RWPE2 (cell line): ENCODE measurements around the gene CENPM.

Experiments
- ATAC-seq: fragments of 200-7000 bp; cut with Tn5 transposase; 3 replicates; pipeline ENCODE4 v1.9.1; 2021; ENCODE audit warnings: low read depth
- DNase-seq: peaks from one replicate; pipeline ENCODE4 v3.0.0-alpha.2; 2020; ENCODE audit warnings: low spot score
- H3K27ac ChIP-seq: fragments of 450-650 bp; 2 replicates; pipeline ENCODE4 v1.5.1; 2017; ENCODE audit warnings: mild to moderate bottlenecking; ENCODE audit not compliant: poor library complexity, severe bottlenecking
- H3K27me3 ChIP-seq: fragments of 250-450 bp; sonication (Bioruptor Pico); 2 replicates; pipeline ENCODE4 v1.5.1; 2021; ENCODE audit warnings: mild to moderate bottlenecking, moderate library complexity; ENCODE audit not compliant: insufficient read depth, poor library complexity, severe bottlenecking
- H3K36me3 ChIP-seq: fragments of 250-450 bp; sonication (Bioruptor Pico); 2 replicates; pipeline ENCODE4 v1.5.1; 2020; ENCODE audit warnings: low read depth, mild to moderate bottlenecking, moderate library complexity
- H3K4me1 ChIP-seq: fragments of 250-450 bp; sonication (Bioruptor Pico); 2 replicates; pipeline ENCODE4 v1.5.1; 2021; ENCODE audit warnings: mild to moderate bottlenecking, moderate library complexity; ENCODE audit not compliant: insufficient read depth, poor library complexity, severe bottlenecking
- H3K4me3 ChIP-seq: fragments of 250-450 bp; sonication (Bioruptor Pico); 2 replicates; pipeline ENCODE4 v1.5.1; 2021; ENCODE audit warnings: mild to moderate bottlenecking, moderate library complexity; ENCODE audit not compliant: severe bottlenecking
- H3K9me3 ChIP-seq: fragments of 250-450 bp; sonication (Bioruptor Pico); 2 replicates; pipeline ENCODE4 v1.5.1; 2021; ENCODE audit warnings: mild to moderate bottlenecking, moderate library complexity; ENCODE audit not compliant: severe bottlenecking
- TF ChIP-seq, protein P1 (sequence below): fragments of 450-650 bp; IDR thresholded peaks from one replicate; pipeline ENCODE4 v1.5.1; 2017; ENCODE audit warnings: mild to moderate bottlenecking, moderate library complexity; ENCODE audit not compliant: poor library complexity, severe bottlenecking

The CENPM gene

DNA sequence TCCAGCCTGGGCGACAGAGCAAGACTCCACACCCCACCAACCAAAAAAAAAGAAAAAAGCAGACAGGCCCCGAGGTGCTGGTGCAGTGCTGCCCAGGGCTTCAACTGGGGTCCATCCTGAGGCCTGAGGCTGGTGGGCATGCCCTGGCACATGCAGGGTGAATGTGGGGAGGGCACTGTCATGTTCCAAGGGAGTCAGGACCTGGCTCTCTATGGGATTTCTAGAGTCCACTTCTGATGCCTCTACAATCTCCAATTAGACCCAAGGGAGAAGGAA lies 10.1 kb downstream of the CENPM start:
- Histone ChIP-seq H3K4me3 (no peak overlapping the region), H3K27me3 (no peaks in the 10 kb centered on the region), H3K27ac (no peak overlapping the region), H3K9me3 (no peaks in the 10 kb centered on the region), H3K36me3 (peaks cover 37% of the 10 kb centered on the region), H3K4me1 (peaks cover 9% of the 10 kb centered on the region)
- ATAC-seq = no peak
- no peak for DNase-seq
- TF ChIP-seq, protein P1, sequence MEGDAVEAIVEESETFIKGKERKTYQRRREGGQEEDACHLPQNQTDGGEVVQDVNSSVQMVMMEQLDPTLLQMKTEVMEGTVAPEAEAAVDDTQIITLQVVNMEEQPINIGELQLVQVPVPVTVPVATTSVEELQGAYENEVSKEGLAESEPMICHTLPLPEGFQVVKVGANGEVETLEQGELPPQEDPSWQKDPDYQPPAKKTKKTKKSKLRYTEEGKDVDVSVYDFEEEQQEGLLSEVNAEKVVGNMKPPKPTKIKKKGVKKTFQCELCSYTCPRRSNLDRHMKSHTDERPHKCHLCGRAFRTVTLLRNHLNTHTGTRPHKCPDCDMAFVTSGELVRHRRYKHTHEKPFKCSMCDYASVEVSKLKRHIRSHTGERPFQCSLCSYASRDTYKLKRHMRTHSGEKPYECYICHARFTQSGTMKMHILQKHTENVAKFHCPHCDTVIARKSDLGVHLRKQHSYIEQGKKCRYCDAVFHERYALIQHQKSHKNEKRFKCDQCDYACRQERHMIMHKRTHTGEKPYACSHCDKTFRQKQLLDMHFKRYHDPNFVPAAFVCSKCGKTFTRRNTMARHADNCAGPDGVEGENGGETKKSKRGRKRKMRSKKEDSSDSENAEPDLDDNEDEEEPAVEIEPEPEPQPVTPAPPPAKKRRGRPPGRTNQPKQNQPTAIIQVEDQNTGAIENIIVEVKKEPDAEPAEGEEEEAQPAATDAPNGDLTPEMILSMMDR = no peak

DNA sequence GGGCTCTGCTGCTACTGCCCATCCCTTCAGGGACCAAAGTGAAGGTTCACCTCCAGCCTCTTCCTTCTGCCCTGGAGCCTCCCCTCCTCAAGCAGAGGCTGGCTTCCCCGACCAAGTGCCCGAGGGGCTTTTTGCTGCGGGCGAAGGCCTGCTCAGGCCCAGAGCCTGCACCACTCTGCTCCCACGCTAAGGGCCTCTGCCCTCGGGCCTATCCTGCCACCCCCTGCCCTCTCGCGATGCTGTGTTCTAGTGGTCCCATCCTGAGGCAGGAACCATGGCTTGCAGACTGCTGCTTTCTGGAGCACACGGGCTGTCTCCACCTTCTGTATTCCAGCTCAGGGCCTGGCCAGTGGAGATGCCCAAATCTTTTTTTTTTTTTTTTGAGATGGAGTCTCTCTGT lies 11.4 kb downstream of the CENPM start:
- Histone ChIP-seq H3K36me3 (peaks cover 25% of the 10 kb centered on the region), H3K4me3 (no peak overlapping the region), H3K27me3 (no peaks in the 10 kb centered on the region), H3K27ac (no peak overlapping the region), H3K9me3 (no peaks in the 10 kb centered on the region), H3K4me1 (peaks cover 2% of the 10 kb centered on the region)
- TF ChIP-seq, protein P1 = no peak
- ATAC-seq = no peak
- no peak for DNase-seq

- H3K4me1 ChIP-seq = no peaks in the 10 kb centered on the region
- no peaks in the 10 kb centered on the region for H3K9me3 ChIP-seq
- ATAC-seq (no peak), DNase-seq (no peak)
- no peak overlapping the region for H3K4me3 ChIP-seq
- H3K27me3 ChIP-seq = no peaks in the 10 kb centered on the region
- TF ChIP-seq, protein P1 = no peak
- peaks cover 20% of the 10 kb centered on the region for H3K36me3 ChIP-seq
- H3K27ac ChIP-seq = no peak overlapping the region
Measured at GRCh38 chr22:41935015-41935351, 12.0 kb downstream of the CENPM start.

DNA sequence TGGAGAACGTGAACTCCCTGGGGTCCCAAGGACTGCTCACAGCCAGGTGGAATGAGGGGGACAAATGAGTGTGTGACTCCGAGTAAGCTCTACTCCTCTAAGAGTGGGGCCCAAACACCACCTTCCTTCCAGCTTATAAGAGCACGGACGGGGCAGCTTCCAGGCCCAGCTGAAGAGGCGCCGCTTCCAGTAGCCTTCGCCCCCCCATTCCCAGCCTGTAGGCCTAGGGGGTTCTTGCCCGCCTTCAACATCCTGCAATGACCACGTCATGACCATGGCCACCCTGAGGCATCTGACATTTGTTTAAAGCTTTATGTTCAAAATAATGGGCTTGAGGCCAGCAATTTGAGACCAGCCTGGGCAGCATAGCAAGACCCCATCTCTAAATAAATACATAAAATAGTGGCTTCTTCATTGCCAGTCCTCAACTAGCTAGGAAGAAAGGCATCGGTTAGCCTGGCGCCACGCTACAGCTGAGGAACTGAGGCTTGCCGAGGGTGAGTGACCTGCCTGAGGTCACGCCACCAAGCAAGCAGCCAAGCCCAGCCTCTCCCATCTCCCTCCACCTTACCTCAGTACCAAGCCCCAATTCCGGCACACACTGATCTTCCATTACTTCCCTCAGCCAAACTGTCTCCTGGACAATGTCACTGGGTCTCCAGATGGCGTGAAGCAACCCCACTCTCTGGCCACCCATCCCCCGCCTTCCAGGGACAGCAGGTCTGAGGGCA lies 12.5 kb downstream of the CENPM start:
- ATAC-seq (no peak), DNase-seq (no peak)
- Histone ChIP-seq H3K9me3 (no peaks in the 10 kb centered on the region), H3K27me3 (no peaks in the 10 kb centered on the region), H3K36me3 (peaks cover 17% of the 10 kb centered on the region; the same call in 1 of the 2 replicates), H3K27ac (no peak overlapping the region), H3K4me1 (no peaks in the 10 kb centered on the region), H3K4me3 (no peak overlapping the region)
- TF ChIP-seq, protein P1 = no peak

DNA sequence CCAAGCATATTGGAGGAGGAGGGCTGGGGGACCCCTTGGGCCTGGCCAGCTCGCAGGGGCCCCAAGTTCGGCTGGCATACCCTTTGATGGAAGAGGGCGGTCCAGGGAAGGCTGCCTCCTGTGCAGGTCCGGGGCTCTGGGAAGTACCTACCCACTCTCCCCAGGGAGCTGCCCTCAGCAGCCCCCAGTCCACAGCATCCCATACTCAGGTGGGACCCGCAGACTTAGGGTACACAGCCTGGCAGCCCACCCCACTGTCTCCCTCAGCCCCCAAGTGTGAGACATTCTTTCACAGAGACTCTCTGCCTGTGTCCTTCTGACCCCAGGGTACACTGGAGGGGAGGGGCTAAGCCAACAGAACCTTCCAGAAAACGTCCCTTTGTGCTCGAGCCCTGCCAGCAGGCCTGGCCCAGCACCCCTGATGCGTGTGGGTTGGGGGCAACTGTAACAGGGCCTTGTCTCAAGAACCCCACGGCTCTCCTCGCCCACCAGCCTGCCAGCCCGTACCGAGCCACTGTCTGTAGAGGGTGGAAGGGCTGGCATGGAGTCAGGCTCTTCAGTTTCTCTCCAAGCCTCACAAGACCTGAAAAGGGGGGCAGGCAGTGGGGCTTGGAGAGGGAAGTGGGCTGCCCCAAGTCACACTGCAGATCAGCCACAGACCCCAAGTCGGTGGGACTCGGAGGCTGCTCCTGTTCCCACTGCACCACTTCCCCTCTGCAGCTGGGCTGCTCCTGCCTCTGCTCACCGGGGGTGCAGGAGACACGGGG lies 13.4 kb downstream of the CENPM start:
- Histone ChIP-seq H3K9me3 (no peaks in the 10 kb centered on the region), H3K27ac (no peak overlapping the region), H3K4me1 (no peaks in the 10 kb centered on the region), H3K4me3 (no peak overlapping the region), H3K36me3 (peaks cover 8% of the 10 kb centered on the region; the same call in 1 of the 2 replicates), H3K27me3 (no peaks in the 10 kb centered on the region)
- ATAC-seq (no peak), DNase-seq (no peak)
- TF ChIP-seq, protein P1 = no peak
